ENCODE data around the gene HSPA1B. TPM values are rescaled to one million over a fixed set of nuclear protein-coding genes. Genes with fewer than 3 reads are reported as not detected.
A peak's percentile ranks its signal among the peaks of the same experiment; 100 is the strongest.
"Not testable (repeated sequence)": the region's sequence is repeated elsewhere in the genome, so short reads cannot be mapped to it uniquely, and the experiment has no call there.

The HSPA1B gene
- polyA plus RNA-seq, 3 donors = 119 to 167 (median 142) TPM

DNA sequence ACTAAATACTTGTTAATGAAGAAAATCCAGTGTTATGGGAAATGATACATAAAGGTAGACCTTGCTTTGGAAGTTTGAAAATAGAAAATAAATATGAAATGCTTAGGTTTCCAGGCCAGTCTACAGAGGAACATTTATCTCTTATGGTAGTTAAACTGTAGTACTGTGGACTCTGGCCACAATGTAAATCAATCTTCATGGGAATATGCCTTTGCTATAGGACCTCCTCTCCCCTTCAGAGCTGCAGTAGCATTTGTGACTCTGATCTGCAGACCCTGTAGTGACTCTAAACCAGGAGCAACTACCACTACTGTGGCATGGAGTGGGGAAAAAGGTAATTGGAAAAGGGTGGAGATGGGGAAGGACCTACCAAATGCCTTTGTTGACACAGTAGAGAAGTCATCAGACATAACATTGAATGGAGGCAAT is 7.7 kb upstream of the HSPA1B start:
- DNase-seq (ENCODE audit: extremely low read depth in 1 of 11, low read depth in 9 of 11, low spot score in 4 of 11) = no peak

DNA sequence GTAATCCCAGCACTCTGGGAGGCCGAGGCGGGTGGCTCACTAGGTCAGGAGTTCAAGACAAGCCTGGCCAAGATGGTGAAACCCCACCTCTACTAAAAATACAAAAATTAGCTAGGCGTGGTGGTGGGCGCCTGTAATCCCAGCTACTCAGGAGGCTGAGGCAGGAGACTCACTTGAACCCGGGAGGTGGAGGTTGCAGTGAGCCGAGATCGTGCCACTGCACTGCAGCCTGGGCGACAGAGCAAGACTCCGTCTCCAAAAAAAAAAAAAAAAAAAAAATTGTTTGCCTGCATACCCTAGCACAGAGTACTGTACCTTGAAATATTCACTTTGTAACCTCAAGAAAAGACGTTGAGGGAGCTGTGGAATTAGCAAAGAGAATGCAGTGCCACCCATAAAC is 7.1 kb upstream of the HSPA1B start:
- not testable (repeated sequence) for DNase-seq (ENCODE audit: extremely low read depth in 1 of 11, low read depth in 9 of 11, low spot score in 4 of 11)

DNA sequence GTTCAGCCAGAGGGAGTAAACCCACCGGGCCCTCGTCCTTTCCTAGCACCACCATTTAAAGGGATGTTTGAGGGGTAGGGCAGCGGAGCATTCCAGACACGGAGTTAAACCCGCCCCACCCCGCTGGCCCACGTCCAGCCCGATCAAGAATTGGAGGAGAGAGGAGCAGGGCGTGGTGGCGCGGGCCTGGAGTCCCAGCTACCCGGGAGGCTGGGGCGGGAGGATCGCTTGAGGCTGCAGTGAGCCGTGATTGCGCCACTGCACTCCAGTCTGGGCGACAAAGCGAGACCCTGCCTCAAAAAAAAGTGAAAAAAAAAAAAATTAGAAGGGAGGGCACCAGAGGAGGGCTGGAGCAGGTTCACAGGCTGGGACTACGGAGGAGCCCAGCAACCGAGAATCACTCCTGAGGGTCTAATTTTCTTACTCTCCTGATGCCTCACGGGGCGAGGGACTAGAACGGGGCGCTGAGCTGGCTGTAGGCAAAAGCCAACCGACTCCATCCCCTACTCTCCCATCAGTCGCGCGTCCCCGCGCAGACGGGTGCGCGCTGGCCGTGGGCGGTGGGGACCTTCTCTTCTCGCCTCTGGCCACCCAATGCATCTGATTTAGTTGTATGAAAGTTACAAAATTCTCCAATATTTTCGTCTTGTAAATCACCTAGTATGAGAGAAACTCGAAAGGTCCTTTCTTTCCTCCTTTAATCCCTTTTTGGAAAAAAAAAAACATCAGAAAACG is 6.1 kb upstream of the HSPA1B start:
- peak in 2 of 11 donors; percentile 59 to 73 for DNase-seq (ENCODE audit: extremely low read depth in 1 of 11, low read depth in 9 of 11, low spot score in 4 of 11)

DNA sequence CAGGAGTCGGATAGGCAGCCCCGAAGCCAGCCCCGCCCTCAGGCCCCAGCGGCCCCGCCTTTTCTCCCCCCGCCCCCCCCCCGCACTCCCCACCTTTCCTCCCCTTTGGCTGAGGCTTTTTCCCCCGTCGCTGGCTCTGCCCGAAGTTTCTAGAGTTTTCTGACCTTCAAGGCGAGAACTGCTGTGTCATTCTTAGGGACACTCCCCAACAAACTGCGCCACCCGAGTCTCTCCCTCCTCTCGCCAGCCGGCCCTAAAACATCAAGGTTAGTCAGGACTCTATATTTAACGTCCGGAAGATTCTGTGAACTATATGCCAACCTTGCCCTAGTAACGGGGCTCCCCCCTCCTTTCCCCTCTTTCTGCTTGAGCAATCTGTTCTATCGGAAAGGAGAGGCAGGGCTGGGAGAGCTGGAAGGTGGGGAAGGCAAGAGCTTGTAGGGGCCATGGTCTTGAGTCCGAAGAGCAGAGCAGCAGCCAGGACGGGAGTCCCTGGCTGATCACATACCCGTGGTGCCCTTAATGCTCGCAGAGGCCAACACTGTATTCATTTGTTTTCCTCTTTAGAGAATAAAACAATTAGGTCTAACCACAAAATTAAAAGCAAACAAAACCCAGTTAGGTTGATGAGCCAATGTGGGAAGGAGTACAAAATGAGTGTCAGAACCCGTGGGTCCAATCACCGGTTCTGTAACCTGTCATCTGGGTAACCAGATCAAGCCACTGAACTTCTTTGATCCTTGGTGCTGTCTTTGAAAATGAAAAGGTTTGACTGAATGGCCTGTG is 5.3 kb upstream of the HSPA1B start:
- DNase-seq (ENCODE audit: extremely low read depth in 1 of 11, low read depth in 9 of 11, low spot score in 4 of 11) = peak in 3 of 11 donors; percentile 50 to 74 (median 69)

DNA sequence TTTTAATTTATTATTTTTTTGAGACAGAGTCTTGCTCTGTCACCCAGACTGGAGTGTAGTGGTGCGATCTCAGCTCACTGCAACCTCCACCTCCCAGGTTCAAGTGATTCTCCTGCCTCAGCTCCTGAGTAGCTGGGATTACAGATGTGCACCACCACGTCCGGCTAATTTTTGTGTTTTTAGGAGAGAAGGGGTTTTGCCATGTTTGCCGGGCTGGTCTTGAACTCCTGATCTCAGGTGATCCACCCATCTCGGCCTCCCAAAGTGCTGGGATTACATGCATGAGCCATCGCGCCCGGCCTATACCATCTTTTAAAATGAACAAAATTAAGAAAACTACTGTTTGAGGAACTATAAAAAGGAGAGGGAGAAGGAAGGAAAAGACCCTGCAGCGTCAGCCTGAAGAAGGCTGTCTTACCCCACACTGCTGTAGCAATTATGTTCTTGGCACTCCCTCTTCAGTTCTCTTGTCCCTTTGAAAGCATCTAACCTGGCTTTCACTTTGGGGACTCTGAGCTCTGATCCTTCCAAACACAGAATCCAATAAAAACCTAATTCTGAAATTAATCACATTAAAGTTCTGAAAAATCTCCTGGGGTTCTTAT is 3.8 kb upstream of the HSPA1B start:
- not testable (repeated sequence) for DNase-seq (ENCODE audit: extremely low read depth in 1 of 11, low read depth in 9 of 11, low spot score in 4 of 11)

DNA sequence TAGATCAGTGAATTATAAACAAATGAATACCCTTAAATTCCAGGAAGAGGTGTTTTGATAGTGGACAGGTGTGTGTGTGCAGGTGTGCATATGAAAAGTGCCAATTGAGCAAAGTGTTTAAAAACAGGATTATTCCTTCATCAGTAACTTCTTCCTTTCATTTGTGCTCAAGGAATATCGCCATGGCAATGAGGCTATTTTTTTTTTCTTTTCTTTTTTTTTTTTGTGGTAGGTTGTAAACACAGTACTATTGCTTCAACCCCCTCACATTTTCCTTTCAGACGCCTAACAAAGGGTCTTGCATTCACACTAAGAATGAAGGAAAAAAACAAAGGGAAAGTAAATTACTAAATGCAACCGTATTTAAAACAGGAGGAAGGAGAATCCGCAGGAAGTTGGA is 2.0 kb upstream of the HSPA1B start:
- DNase-seq (ENCODE audit: extremely low read depth in 1 of 11, low read depth in 9 of 11, low spot score in 4 of 11) = no peak

DNA sequence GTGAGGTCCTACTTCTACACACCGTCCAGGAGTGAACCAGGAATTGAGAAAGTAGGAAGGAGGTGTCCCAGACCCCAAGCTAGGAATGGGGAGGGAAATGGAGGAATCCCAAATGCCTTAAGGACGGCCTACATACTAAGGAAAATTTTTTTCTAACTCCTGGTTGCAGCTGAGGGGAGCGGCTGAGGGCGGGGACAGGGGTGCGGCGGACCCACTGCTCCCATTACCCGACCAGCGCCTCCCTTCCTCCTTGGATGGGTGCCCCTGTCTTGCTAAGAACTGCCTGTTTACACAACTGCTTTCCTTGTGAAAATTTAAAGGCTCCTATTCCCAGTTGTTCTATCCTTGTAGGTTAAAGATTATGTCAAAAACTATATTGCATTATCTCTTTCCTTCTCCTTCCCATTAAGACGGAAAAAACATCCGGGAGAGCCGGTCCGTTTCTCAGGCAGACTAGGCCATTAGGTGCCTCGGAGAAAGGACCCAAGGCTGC is 699 bp upstream of the HSPA1B start:
- peak in 2 of 11 donors; percentile 64 to 70 for DNase-seq (ENCODE audit: extremely low read depth in 1 of 11, low read depth in 9 of 11, low spot score in 4 of 11)

DNA sequence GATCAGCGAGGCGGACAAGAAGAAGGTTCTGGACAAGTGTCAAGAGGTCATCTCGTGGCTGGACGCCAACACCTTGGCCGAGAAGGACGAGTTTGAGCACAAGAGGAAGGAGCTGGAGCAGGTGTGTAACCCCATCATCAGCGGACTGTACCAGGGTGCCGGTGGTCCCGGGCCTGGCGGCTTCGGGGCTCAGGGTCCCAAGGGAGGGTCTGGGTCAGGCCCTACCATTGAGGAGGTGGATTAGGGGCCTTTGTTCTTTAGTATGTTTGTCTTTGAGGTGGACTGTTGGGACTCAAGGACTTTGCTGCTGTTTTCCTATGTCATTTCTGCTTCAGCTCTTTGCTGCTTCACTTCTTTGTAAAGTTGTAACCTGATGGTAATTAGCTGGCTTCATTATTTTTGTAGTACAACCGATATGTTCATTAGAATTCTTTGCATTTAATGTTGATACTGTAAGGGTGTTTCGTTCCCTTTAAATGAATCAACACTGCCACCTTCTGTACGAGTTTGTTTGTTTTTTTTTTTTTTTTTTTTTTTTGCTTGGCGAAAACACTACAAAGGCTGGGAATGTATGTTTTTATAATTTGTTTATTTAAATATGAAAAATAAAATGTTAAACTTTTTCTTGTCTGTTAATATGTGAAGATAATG is 2.2 kb downstream of the HSPA1B start:
- peak in 2 of 11 donors; percentile 64 for DNase-seq (ENCODE audit: extremely low read depth in 1 of 11, low read depth in 9 of 11, low spot score in 4 of 11)

DNA sequence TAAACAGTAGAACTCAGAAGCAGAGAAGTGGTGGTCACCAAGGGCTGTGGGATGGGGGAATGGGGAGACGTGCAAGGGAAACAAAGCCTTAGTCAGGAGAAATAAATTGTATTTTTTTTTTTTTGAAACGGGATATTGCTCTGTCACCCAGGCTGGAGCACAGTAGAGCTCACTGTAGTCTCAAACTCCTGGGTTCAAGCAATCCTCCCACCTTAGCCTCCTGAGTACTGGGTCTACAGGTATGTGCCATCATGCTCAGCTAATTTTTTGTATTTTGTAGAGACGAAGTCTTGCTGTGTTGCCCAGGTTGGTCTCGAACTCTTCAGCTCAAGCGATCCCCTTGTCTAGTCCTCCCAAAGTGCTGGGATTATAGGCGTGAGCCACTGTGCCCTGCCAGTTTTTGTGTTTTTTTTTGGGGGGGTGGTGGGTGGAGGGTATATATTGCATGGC is 3.4 kb downstream of the HSPA1B start:
- DNase-seq (ENCODE audit: extremely low read depth in 1 of 11, low read depth in 9 of 11, low spot score in 4 of 11) = no peak

DNA sequence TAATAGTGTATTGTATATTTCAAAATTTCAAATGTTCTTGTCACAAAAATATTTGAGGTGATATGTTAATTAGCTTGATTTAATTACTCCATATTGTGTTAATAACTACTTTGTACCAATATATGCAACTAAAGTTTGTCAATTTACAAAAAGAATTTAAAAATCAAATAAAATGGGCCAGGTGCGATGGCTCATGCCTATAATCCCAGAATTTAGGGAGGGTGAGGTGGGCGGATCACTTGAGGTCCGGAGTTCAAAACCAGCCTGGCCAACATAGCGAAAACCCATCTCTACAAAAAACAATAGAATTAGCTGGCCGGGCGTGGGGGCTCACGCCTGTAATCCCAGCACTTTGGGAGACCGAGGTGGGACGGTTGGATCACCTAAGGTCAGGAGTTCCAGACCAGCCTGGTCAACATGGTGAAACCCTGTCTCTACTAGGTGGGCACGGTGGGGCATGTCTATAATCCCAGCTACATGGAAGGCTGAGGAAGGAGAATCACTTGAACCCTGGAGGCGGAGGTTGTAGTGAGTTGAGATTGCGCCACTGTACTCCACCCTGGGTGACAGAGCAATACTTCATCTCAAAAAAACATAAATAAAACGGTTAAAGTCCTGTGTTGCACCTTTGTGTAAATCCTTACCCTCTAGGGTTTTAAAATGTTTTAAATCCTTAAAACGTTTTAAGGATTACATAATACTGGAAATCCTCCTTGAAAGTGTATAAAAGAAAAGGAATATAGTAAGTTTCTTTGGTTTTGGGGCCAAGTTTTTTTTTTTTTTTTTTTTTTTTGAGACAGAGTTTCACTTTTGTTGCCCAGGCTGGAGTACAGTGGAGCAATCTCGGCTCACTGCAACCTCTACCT is 4.0 kb downstream of the HSPA1B start:
- DNase-seq (ENCODE audit: extremely low read depth in 1 of 11, low read depth in 9 of 11, low spot score in 4 of 11) = no peak

DNA sequence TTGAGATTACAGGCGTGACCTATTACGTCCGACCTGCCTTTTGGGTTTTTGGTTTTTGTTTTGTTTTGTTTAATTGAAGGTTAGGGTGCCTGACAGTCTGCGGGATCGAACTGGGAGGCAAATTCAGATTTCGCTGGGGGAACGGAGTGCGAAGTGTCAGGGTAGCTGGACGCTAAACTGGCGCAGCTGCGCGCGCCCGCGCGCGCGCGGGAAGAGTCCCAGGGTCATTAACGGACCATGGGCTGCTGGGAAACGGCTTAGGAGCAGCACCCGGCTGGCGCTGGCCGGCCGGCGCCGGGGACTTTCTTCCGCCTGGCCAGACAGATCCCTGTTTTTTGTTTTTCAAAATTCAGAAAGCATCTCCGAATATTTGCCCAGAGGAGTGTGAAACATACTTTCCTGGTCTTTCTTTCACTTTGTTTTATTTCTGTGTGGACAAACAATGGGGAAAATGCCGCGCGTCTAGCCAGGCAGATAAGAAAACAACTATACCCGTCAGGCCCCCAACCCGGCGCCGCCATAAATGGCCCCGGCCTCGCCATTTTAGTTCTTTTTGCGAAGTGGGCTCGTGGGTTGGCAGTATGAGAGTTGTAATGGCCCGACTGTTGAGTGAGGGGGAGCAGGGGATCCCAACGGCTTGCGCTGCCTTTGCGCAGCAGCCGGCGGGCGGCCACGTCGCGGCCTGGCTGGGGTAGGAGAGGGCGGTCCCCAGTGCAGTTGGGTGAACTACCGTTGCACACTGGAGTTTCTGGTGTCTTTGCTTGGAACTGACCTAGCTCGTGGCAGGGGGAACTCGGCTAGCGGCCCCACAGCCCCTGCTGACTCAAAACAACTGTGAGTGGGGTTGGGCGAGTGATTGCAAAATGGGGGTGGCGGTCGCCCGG is 7.1 kb downstream of the HSPA1B start:
- peak in 9 of 11 donors; percentile 82 to 92 (median 87) for DNase-seq (ENCODE audit: extremely low read depth in 1 of 11, low read depth in 9 of 11, low spot score in 4 of 11)

DNA sequence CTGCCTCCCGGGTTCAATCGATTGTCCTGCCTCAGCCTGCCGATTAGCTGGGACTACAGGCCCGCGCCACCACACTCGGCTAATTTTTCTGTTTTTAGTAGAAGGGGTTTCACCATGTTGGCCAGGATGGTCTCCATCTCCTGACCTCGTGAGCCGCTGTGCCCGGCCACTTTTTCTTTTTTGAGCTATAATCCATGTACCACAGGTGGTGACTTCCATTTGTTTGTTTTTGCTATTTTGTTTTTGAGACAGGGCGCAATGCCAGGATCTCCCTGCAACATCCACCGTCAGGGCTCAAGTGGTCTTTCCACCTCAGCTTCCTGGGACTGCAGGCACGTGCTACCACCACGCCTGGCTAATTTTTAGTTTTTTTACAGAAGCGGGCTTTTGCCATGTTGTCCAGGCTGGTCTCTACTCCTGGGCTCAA is 8.5 kb downstream of the HSPA1B start:
- DNase-seq (ENCODE audit: extremely low read depth in 1 of 11, low read depth in 9 of 11, low spot score in 4 of 11) = no peak

DNA sequence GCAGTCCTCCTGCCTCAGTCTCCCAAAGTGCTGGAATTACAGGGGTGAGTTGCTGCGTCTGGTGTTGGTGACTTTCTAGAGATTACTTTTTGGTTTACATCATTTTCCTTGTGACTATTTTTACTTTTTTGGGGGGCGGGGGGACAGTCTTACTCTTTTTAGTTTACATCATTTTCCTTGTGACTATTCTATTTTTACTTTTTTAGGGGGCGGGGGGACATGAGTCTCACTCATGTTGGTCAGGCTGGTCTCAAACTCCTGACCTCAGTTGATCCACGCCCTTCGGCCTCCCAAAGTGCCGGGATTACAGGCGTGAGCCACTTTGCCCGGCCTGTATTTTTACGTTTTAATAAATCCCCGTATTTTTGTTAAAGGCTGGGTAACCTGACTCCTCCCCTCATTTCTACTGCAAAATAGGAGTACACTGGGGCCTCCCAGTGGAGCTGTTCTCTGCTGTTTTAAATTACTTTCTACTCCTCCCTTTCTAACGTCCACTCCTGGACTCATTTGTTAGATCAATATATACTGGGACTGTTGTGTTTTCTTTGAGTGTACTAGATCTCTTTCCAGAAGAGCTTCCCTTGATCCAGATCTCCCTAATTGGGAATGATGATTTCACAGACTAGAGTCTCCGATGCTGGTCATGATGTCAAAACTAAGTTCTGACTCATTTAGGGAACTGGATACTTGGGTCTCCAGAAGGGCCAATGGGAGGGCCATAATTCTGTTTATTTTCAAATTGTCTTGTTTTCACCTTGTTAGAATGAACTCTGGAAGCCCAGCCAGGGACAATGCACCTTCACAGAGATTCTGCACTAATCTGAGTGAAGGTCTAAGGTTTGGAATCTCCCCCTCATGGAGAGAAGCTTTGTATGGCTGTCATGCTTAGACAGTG is 9.2 kb downstream of the HSPA1B start:
- DNase-seq (ENCODE audit: extremely low read depth in 1 of 11, low read depth in 9 of 11, low spot score in 4 of 11) = no peak

DNA sequence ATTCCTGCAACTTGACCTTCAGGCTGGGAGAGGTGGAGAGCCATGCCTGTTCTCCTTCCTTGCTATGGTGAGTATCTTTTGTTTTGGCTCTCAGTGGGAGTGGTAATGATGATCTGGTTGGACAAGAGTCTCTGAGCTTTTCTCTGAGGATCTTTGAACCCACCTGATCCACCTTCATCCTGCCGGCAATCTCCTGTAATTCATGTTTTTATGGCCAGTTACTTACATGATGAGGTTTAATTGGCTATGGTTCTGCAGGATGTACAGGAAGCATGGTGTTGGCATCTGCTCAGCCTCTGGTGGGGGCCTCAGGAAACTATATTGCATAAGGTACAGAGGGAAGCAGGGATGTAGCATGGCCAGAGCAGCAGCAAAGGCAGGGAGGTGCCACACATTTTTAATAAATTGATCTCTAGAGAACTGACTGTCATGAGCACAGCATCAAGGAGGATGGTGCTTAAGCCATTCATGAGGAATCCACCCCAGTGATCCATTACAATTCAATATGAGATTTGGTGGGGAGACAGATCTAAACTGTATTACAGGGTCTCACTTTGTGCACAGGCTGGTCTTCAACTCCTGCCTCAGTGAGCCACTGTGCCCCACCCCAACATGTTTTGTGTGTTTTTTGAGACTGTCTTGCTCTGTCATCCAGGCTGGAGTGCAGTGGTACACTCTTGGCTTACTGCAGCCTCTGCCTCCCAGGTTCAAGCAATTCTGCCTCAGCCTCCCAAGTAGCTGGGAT is 10.0 kb downstream of the HSPA1B start:
- no peak for DNase-seq (ENCODE audit: extremely low read depth in 1 of 11, low read depth in 9 of 11, low spot score in 4 of 11)

DNA sequence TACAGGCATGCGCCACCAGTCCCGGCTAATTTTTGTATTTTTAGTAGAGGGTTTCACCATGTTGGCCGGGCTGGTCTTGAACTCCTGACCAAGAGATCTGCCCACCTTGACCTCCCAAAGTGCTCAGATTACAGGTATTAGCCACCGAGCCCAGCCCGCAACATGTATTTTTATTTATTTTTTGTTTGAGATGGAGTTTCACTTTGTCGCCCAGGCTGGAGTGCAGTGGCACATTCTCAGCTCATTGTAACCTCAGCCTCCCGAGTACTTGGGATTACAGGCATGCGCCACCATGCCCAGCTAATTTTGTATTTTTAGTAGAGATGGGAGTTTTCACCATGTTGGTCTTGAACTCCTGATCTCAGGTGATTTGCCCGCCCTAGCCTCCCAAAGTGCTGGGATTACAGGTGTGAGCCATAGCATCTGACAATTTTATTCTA is 10.6 kb downstream of the HSPA1B start:
- DNase-seq (ENCODE audit: extremely low read depth in 1 of 11, low read depth in 9 of 11, low spot score in 4 of 11) = not testable (repeated sequence)

DNA sequence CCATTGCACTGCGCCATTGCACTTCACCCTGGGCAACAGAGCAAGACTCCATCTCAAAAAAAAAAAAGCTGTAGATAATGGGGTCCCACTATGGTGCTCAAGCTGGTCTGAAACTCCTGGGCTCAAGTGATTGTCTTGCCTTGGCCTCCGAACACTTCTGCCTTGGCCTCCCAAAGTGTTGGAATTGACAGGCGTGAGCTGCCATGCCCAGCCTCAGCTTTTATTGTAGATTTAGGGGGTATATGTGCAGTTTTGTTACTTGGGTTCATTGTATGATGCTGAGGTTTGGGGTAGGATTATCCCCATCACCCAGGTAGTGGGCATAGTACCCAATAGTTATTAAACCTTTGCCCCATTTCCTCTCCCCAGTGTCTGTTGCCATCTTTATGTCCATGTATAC is 11.4 kb downstream of the HSPA1B start:
- no peak for DNase-seq (ENCODE audit: extremely low read depth in 1 of 11, low read depth in 9 of 11, low spot score in 4 of 11)

Data from renal cortex interstitium (tissue), 11 donors.